Calu3 (cell line): ENCODE results near the gene MYH10. TPM values are rescaled to one million over a fixed set of nuclear protein-coding genes. Genes with fewer than 3 reads are reported as not detected.

Experiments used
- BruUV-seq: library from RNA; stranded (reverse); fragments of 400-500 nt; replicated peaks from 2 replicates; lab custom pipeline; 2021; lab: Mats Ljungman, UMichigan
- CTCF ChIA-PET: fragments of 300-600 bp; sonication (Branson Sonifier 250); formaldehyde crosslinking; loops from one replicate; lab custom pipeline; 2022; ENCODE audit warnings: antibody characterized with exemption; lab: Charles Lee
- DNase-seq: peaks from one replicate; pipeline ENCODE4 v3.0.0; 2022
- H3K27ac Mint-ChIP-seq: one replicate; pipeline ENCODE4 v1.8.0; 2022; ENCODE audit warnings: mixed read lengths; ENCODE audit not compliant: unreplicated experiment
- H3K27me3 Mint-ChIP-seq: one replicate; pipeline ENCODE4 v1.8.0; 2022; ENCODE audit warnings: mixed read lengths; ENCODE audit not compliant: unreplicated experiment
- H3K36me3 Mint-ChIP-seq: one replicate; pipeline ENCODE4 v1.8.0; 2022; ENCODE audit warnings: mild to moderate bottlenecking, moderate library complexity, mixed read lengths; ENCODE audit not compliant: insufficient read depth, unreplicated experiment
- H3K4me1 Mint-ChIP-seq: one replicate; pipeline ENCODE4 v1.8.0; 2022; ENCODE audit warnings: mild to moderate bottlenecking, low read depth, mixed read lengths; ENCODE audit not compliant: unreplicated experiment
- H3K4me3 Mint-ChIP-seq: one replicate; pipeline ENCODE4 v1.8.0; 2022; ENCODE audit warnings: mild to moderate bottlenecking, low read depth, moderate library complexity, mixed read lengths; ENCODE audit not compliant: unreplicated experiment
- H3K9me3 Mint-ChIP-seq: one replicate; pipeline ENCODE4 v1.8.0; 2022; ENCODE audit warnings: low read depth, mixed read lengths; ENCODE audit not compliant: unreplicated experiment
- CTCF ChIP-seq: fragments of 200-600 bp; IDR thresholded peaks from one replicate; pipeline ENCODE4 v1.8.0; 2022; ENCODE audit warnings: antibody characterized with exemption; ENCODE audit not compliant: unreplicated experiment
- intact Hi-C: fragments of 100-400 bp; cut with micrococcal nuclease; formaldehyde crosslinking; loops from one replicate; pipeline ENCODE4 v1.10.0; 2022; ENCODE audit not compliant: unreplicated experiment
- total RNA-seq: library from RNA; stranded (reverse); gene quantifications from 2 replicates; pipeline ENCODE4 v1.2.3, GENCODE V29; 2022

The MYH10 gene
- total RNA-seq, 1 experiment from 2014 or later, result 37.0 TPM

DNA sequence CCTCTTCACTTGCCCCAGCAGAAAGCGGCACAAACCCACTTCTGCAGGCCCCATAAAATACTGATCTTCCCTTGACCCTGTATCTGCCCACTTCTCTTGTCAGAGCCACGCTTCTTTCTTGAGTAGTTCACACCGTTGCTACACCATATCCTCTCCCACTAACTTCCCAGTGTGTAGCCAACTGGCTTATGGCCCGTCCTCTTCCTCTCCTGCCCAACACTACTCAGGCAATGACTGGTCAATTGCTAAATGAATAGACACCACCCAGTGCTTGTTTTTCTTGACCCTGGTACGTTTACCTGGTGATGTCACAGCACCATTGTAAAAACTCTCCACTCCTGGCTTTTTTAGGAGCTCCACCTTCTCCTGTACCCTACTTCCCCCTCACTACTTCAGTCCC lies 107.9 kb downstream of the MYH10 start:
- CTCF ChIA-PET, result no interaction called here

DNA sequence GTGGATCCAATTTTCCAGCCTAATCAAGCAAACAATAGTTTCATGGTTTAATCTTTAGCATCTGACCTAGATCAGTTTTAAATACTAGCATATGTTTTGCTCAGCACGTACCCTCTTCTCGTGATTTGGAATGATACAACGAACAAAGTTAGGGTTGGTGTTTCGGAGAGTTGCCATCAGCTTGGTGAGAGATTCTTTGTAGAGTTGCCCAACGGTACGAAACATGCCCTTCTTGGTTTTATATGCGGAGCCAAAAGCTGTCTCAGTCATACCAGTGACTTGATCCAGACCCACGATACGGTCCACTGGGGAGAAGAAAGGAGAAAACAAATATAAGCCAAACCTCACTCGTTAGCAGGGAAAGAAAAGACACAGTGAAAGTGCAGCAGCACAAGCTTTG lies 109.5 kb downstream of the MYH10 start:
- Mint-ChIP-seq H3K4me3 (no peak overlapping the region), H3K27me3 (no peaks in the 10 kb centered on the region), H3K4me1 (no peaks in the 10 kb centered on the region), H3K36me3 (peaks cover 4% of the 10 kb centered on the region), H3K27ac (no peak overlapping the region), H3K9me3 (no peaks in the 10 kb centered on the region)
- no peak for DNase-seq
- intact Hi-C loops, result no loop called here
- TF ChIP-seq CTCF, result no peak
- BruUV-seq, result no TSS peak
- CTCF ChIA-PET, result no interaction called here

More for the DNA sequence above, 107.9 kb downstream of the MYH10 start:
- Mint-ChIP-seq H3K36me3 (no peaks in the 10 kb centered on the region), H3K4me3 (no peak overlapping the region), H3K27me3 (no peaks in the 10 kb centered on the region), H3K27ac (no peak overlapping the region), H3K9me3 (no peaks in the 10 kb centered on the region), H3K4me1 (no peaks in the 10 kb centered on the region)
- no peak for TF ChIP-seq CTCF
- DNase-seq, result no peak
- intact Hi-C loops, result no loop called here
- no TSS peak for BruUV-seq

- BruUV-seq, result no TSS peak
- no peak for TF ChIP-seq CTCF
- Mint-ChIP-seq H3K27me3 (no peaks in the 10 kb centered on the region), H3K4me3 (no peak overlapping the region), H3K9me3 (no peaks in the 10 kb centered on the region), H3K36me3 (peaks cover 4% of the 10 kb centered on the region), H3K4me1 (no peaks in the 10 kb centered on the region), H3K27ac (no peak overlapping the region)
- intact Hi-C loops, result no loop called here
- CTCF ChIA-PET, result no interaction called here
- no peak for DNase-seq
Observed at GRCh38 chr17:8518850-8519249, 111.7 kb downstream of the MYH10 start.

GRCh38 chr17:8518326-8518725 lies 112.2 kb downstream of the MYH10 start:
- Mint-ChIP-seq H3K27ac (no peak overlapping the region), H3K36me3 (peaks cover 4% of the 10 kb centered on the region), H3K4me3 (no peak overlapping the region), H3K9me3 (no peaks in the 10 kb centered on the region), H3K4me1 (no peaks in the 10 kb centered on the region), H3K27me3 (no peaks in the 10 kb centered on the region)
- intact Hi-C loops, result no loop called here
- TF ChIP-seq CTCF, result no peak
- DNase-seq, result no peak
- BruUV-seq, result no TSS peak
- CTCF ChIA-PET, result no interaction called here
